Measurements from ENCODE around the gene ENPP1. TPM values are rescaled to one million over a fixed set of nuclear protein-coding genes. Genes with fewer than 3 reads are reported as not detected.

Gene ENPP1
- total RNA-seq, 2 donors from 2014 or later = 13.5 to 13.6 TPM

DNA sequence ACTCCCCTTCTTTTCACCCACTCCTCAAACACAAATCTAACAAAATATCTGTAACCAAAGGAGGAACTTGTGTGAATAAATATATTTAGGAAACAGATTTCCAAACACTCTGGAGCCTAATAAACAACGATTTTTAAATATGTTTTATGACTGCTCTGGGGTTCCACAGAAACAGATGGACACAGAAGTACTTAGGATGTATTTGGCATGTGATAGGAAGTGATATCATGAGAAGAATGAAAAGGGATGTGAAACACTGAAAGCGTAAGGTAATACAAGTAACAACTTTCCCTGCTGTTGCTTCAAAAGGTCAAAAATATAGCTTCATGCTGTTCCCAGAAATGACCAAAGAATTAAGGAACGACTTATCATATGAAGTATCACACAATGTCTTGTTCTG, 26.1 kb upstream of the ENPP1 start:
- DNase-seq (ENCODE audit: low spot score) = no peak
- intact Hi-C loops (cut with DNase I) = no loop called here

DNA sequence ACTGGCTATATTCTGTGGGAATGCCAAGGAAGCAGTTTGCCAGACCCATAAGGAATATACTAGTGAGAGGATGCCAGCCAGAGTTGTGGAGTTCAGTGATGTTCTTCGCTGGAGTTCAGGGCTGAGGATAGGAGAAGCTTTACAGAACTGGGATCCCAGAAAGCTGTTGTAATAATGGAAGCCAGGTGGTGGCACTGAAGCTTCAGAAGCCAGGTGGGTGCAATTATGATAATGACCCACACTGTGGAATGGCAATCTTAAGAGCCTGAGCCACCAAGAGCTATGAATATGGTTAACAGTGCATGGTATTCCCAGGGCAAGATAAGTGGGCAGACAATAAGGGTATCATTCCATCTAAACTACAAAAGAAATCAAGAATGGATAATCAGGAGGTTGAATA, 25.1 kb upstream of the ENPP1 start:
- intact Hi-C loops (cut with DNase I) = no loop called here
- no peak for DNase-seq (ENCODE audit: low spot score)

DNA sequence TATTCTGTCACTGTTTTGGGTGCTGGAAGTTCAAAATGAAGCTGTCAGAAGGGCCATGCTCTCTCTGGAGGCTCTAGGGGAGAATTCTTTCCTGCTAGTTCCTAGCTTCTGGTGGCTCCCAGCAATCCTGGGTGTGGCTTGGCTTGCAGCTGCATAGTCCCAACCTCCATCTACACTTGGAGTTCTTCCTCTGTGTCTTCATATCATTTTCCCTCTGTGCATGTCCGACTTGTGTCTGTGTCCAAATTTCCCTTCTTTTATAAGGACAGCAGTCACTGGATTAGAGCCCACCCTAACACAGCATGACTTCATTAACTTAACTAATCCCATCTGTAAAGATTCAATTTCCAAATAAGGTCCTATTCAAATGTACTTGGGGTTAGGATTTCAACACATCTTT, 23.3 kb upstream of the ENPP1 start:
- DNase-seq (ENCODE audit: low spot score) = no peak
- intact Hi-C loops (cut with DNase I) = no loop called here

GRCh38 chr6:131787079-131787478, 20.7 kb upstream of the ENPP1 start:
- intact Hi-C loops (cut with DNase I) = no loop called here
- no peak for DNase-seq (ENCODE audit: low spot score)

GRCh38 chr6:131787766-131788712, 19.8 kb upstream of the ENPP1 start:
- no peak for DNase-seq (ENCODE audit: low spot score)
- intact Hi-C loops (cut with DNase I) = no loop called here

GRCh38 chr6:131789219-131789618, 18.6 kb upstream of the ENPP1 start:
- intact Hi-C loops (cut with DNase I) = no loop called here
- DNase-seq (ENCODE audit: low spot score) = no peak

DNA sequence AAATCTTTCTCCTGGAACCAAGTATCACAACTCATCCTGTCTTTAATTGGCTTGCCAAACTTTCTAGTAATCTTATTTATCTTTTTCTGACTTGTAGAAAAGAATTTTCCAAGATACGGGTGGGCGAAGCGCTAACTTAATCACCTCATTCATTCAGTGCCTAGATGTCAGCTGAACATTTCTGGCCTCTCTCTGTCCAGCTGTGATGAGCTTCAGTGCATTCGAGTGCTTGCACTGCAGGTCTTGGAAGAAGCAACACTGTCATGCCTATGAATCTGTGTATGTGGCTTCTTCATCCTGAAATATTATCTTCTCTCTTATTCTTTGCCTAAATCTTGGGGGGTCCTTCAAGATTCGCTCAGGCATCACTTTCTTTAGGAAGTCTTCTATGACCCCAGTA, 16.3 kb upstream of the ENPP1 start:
- intact Hi-C loops (cut with DNase I) = no loop called here
- DNase-seq (ENCODE audit: low spot score) = no peak

DNA sequence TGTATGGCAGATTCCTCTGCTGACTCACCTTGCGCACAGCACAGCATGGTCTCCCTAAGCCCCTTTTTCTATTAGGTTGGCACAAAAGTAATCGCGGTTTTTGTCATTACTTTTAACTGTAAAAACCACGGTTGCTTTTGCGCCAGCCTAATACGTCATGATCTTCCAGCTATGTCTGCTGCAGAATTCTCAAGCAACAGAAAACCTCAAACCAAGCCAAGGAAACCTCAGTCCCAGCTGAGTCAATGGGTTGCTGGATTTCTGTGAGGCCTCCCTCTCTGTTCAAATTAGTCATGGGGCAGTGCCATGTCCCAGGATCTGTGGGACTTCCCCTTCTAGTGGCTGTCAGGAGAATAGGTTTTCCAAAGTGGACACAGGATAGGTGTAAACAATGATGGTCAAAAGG, 15.7 kb upstream of the ENPP1 start:
- intact Hi-C loops (cut with DNase I) = no loop called here
- no peak for DNase-seq (ENCODE audit: low spot score)

DNA sequence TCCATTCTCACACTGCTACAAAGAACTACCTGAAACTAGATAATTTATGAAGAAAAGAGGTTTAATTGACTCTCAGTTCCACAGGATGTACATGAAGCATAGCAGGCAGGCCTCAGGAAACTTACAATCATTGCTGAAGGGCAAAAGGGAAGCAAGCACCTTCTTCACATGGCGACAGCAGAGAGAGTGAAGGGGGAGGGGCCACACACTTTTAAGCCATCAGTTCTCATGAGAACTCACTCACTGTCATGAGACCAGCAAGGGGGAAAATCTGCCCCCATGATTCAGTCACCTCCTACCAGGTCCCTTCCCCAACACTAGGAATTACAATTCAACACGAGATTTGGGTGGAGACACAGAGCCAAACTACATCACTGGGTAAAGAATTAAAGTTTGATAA, 12.5 kb upstream of the ENPP1 start:
- DNase-seq (ENCODE audit: low spot score) = no peak
- intact Hi-C loops (cut with DNase I) = no loop called here

GRCh38 chr6:131802347-131802746, 5.5 kb upstream of the ENPP1 start:
- no peak for DNase-seq (ENCODE audit: low spot score)
- intact Hi-C loops (cut with DNase I) = no loop called here

GRCh38 chr6:131803007-131803769, 4.6 kb upstream of the ENPP1 start:
- DNase-seq (ENCODE audit: low spot score) = no peak
- intact Hi-C loops (cut with DNase I) = no loop called here

DNA sequence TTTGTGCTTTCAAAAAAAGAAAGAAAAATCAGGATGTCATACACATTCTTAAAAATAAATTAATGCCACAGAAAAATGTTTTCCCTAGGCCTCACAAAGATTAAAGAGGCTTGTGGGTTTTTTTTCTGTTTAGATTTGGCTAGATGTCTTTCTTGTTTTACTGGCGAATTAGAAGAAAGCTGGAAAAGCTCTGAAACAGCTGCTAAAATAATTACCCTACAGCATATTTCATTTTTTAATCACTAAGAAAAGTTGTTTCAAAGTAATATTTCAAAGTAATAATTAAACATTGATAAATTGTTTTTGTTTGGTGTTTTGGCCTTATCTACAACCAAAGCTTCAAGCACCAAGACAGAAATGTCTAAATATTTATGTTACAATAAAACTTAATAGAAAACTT, 3.7 kb upstream of the ENPP1 start:
- DNase-seq (ENCODE audit: low spot score) = no peak
- intact Hi-C loops (cut with DNase I) = no loop called here

- DNase-seq (ENCODE audit: low spot score) = no peak
- intact Hi-C loops (cut with DNase I) = no loop called here
Observed at GRCh38 chr6:131807321-131807643, 538 bp upstream of the ENPP1 start.

- intact Hi-C loops (cut with DNase I) = no loop called here
- no peak for DNase-seq (ENCODE audit: low spot score)
Observed at GRCh38 chr6:131808460-131809269, 845 bp downstream of the ENPP1 start.

DNA sequence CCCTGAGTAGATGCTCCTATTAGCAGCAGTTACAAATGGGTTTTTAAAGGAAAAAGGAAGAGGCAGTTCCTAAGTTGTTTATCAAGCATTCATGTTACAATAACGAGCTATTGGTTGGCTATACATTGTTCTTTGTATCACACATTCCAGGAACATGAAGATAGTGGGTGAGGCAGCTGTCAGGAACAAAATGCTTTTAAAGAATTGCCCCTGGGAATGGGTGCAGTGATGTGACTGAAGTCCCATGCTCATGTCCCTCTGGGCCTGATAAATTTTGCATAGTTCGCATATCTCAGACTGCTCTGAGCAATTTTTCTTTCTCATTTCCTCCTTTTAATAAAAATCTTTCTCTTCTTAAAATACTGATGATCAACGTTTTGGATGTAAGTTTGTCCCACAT, 3.7 kb downstream of the ENPP1 start:
- no peak for DNase-seq (ENCODE audit: low spot score)
- intact Hi-C loops (cut with DNase I) = no loop called here

- no peak for DNase-seq (ENCODE audit: low spot score)
- intact Hi-C loops (cut with DNase I) = no loop called here
Observed at GRCh38 chr6:131813991-131814390, 6.2 kb downstream of the ENPP1 start.

GRCh38 chr6:131816869-131817268, 9.0 kb downstream of the ENPP1 start:
- intact Hi-C loops (cut with DNase I) = no loop called here
- DNase-seq (ENCODE audit: low spot score) = no peak

DNA sequence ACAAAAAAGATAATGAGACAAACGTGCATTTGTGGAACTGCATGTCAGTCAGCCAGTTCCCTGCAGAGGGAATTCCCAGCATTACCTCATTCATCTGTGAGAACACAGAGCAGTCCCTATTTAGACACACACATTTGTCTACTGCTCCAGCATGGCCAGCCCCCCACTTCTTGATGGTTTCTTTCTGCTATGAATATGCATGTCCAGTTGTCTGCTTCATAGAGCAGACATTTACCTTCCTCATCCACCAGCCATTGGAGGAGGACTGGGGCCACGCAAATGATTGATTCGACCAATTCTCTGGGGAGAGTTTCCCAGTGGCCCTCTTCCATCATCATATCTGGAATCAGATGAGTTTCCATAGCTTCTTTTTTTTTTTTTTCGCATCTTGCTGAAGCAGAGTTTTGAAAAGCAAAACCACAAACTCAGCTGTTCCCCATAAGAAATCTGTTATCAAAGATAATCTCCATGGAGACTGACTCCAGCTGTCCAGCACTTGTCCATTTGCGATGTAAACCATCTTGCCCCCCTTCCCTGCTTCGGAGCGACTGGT, 11.8 kb downstream of the ENPP1 start:
- intact Hi-C loops (cut with DNase I) = no loop called here
- DNase-seq (ENCODE audit: low spot score) = no peak

- intact Hi-C loops (cut with DNase I) = no loop called here
- DNase-seq (ENCODE audit: low spot score) = no peak
Observed at GRCh38 chr6:131821010-131821807, 13.4 kb downstream of the ENPP1 start.

Data from posterior vena cava (tissue), 2 donors.